SK-N-SH (cell line): Measurements from ENCODE around the gene NKD1. TPM values are rescaled to one million over a fixed set of nuclear protein-coding genes. Genes with fewer than 3 reads are reported as not detected.
A peak's percentile ranks its signal among the peaks of the same experiment; 100 is the strongest.

ENCODE experiments used
- CTCF ChIA-PET: fragments of 300-600, 350-600 bp; formaldehyde crosslinking; extraction: SDS; loops from one replicate; lab custom pipeline; 2021; lab: Yijun Ruan, JAX
- POLR2A ChIA-PET: fragments of 350-600 bp; sonication (Branson Sonifier 250); formaldehyde crosslinking; extraction: SDS; loops from one replicate; lab custom pipeline; 2020; ENCODE audit warnings: antibody characterized with exemption, inconsistent platforms; lab: Yijun Ruan, JAX
- DNase-seq: peaks from one replicate; pipeline ENCODE4 v3.0.0; 2012
- H2AFZ ChIP-seq: fragments of 200-600 bp; sonication (generic); 2 replicates; pipeline ENCODE4 v1.8.1; 2016; ENCODE audit warnings: antibody characterized with exemption, mild to moderate bottlenecking, low read depth
- H3F3A ChIP-seq: fragments of 200-600 bp; sonication (generic); replicated peaks from 2 replicates; pipeline ENCODE3; 2016; ENCODE audit warnings: antibody characterized with exemption, mild to moderate bottlenecking; ENCODE audit not compliant: insufficient read depth
- H3K27ac ChIP-seq, 2 experiments: fragments of 200-500 bp in 1 of 2; fragments of 200-600 bp in 1 of 2; sonication (Bioruptor generic) in 1 of 2; sonication (generic), shearing (Covaris generic) in 1 of 2; 2 replicates each; pipeline versions ENCODE4 v1.5.1 to v1.6.1; 2014 to 2016; ENCODE audit warnings: low read depth in 2 of 2, inconsistent platforms in 1 of 2, low read length in 1 of 2, mild to moderate bottlenecking in 1 of 2, mixed read lengths in 1 of 2
- H3K27me3 ChIP-seq: fragments of 200-600 bp; sonication (generic), shearing (Covaris generic); 2 replicates; pipeline ENCODE4 v1.6.1; 2016; ENCODE audit warnings: mixed run types; ENCODE audit not compliant: insufficient read depth
- H3K36me3 ChIP-seq, 2 experiments: fragments of 200-500 bp in 1 of 2; fragments of 200-600 bp in 1 of 2; sonication (Bioruptor generic) in 1 of 2; sonication (generic) in 1 of 2; replicated peaks in 1 of 2; 2 replicates each; pipeline versions ENCODE3 to v1.5.1; 2014 to 2016; ENCODE audit warnings: low read length in 1 of 2, mild to moderate bottlenecking in 1 of 2; ENCODE audit not compliant: insufficient read depth in 2 of 2, control insufficient read depth in 1 of 2
- H3K4me1 ChIP-seq, 2 experiments: fragments of 200-500 bp in 1 of 2; fragments of 200-600 bp in 1 of 2; sonication (Bioruptor generic) in 1 of 2; sonication (generic), shearing (Covaris generic) in 1 of 2; 2 replicates each; pipeline versions ENCODE4 v1.5.1 to v1.6.1; 2014 to 2016; ENCODE audit warnings: low read depth in 1 of 2, low read length in 1 of 2, mixed run types in 1 of 2; ENCODE audit not compliant: insufficient read depth in 2 of 2, control insufficient read depth in 1 of 2
- H3K4me2 ChIP-seq: fragments of 200-600 bp; sonication (generic), shearing (Covaris generic); 2 replicates; pipeline ENCODE4 v1.6.1; 2017; ENCODE audit warnings: mixed run types
- H3K4me3 ChIP-seq, 2 experiments: fragments of 200-500 bp in 1 of 2; fragments of 200-600 bp in 1 of 2; sonication (Bioruptor generic) in 1 of 2; sonication (generic), shearing (Covaris generic) in 1 of 2; 2 replicates each; pipeline versions ENCODE4 v1.5.1 to v1.8.1; 2014 to 2016; ENCODE audit warnings: low read depth in 2 of 2, inconsistent platforms in 1 of 2, low read length in 1 of 2, mild to moderate bottlenecking in 1 of 2, mixed read lengths in 1 of 2, moderate library complexity in 1 of 2
- H3K79me2 ChIP-seq: fragments of 200-600 bp; sonication (generic); 2 replicates; pipeline ENCODE4 v1.8.1; 2017; ENCODE audit warnings: mild to moderate bottlenecking; ENCODE audit not compliant: insufficient read depth
- H3K9ac ChIP-seq: fragments of 200-600 bp; sonication (generic); 2 replicates; pipeline ENCODE4 v1.6.1; 2017; ENCODE audit warnings: mixed run types
- H3K9me2 ChIP-seq: fragments of 200-600 bp; sonication (generic); 2 replicates; pipeline ENCODE4 v1.6.1; 2017; ENCODE audit warnings: mixed run types
- H3K9me3 ChIP-seq: fragments of 200-600 bp; sonication (generic); 2 replicates; pipeline ENCODE4 v1.6.1; 2017; ENCODE audit warnings: mixed run types, mild to moderate bottlenecking, moderate library complexity
- H4K20me1 ChIP-seq: fragments of 200-600 bp; sonication (generic); 2 replicates; pipeline ENCODE4 v1.6.1; 2017; ENCODE audit warnings: mild to moderate bottlenecking, mixed run types; ENCODE audit not compliant: insufficient read depth
- RAD21 ChIP-seq: IDR thresholded peaks from 2 replicates; pipeline ENCODE4 v1.6.1; 2012; ENCODE audit warnings: mild to moderate bottlenecking, low read length
- RCOR1 ChIP-seq: fragments of 150-350 bp; IDR thresholded peaks from 2 replicates; pipeline ENCODE4 v1.6.1; 2017; ENCODE audit warnings: antibody characterized with exemption, low read length
- TCF12 ChIP-seq: IDR thresholded peaks from 2 replicates; pipeline ENCODE4 v1.4.0; 2012
- YY1 ChIP-seq: IDR thresholded peaks from 2 replicates; pipeline ENCODE4 v1.4.0; 2012; ENCODE audit warnings: low read depth, mild to moderate bottlenecking
- WGBS: methylation state at CpG from one replicate; pipeline ENCODE4 v1.1.6; 2017; ENCODE audit warnings: low lambda C conversion rate; 5-methylcytosine and 5-hydroxymethylcytosine counted together
- polyA plus RNA-seq, 3 experiments: library from polyadenylated mRNA; depleted of rRNA; stranded (reverse); fragments of >200 nt; gene quantifications; 2 replicates each; pipeline ENCODE4 v1.2.3, GENCODE V29; 2012
- TF ChIP-seq, protein P1 (sequence below): IDR thresholded peaks from 2 replicates; pipeline ENCODE4 v1.4.0; 2012; ENCODE audit warnings: low read depth, borderline replicate concordance
- TF ChIP-seq, protein P2 (sequence below): fragments of 200-600 bp; sonication (generic); IDR thresholded peaks from 2 replicates; pipeline ENCODE4 v1.6.1; 2017; ENCODE audit warnings: antibody characterized with exemption, mild to moderate bottlenecking, moderate library complexity

NKD1 gene
- polyA plus RNA-seq, 1 of the 3 experiments (the other 2 are of a cell fraction) = 0.02 TPM

DNA sequence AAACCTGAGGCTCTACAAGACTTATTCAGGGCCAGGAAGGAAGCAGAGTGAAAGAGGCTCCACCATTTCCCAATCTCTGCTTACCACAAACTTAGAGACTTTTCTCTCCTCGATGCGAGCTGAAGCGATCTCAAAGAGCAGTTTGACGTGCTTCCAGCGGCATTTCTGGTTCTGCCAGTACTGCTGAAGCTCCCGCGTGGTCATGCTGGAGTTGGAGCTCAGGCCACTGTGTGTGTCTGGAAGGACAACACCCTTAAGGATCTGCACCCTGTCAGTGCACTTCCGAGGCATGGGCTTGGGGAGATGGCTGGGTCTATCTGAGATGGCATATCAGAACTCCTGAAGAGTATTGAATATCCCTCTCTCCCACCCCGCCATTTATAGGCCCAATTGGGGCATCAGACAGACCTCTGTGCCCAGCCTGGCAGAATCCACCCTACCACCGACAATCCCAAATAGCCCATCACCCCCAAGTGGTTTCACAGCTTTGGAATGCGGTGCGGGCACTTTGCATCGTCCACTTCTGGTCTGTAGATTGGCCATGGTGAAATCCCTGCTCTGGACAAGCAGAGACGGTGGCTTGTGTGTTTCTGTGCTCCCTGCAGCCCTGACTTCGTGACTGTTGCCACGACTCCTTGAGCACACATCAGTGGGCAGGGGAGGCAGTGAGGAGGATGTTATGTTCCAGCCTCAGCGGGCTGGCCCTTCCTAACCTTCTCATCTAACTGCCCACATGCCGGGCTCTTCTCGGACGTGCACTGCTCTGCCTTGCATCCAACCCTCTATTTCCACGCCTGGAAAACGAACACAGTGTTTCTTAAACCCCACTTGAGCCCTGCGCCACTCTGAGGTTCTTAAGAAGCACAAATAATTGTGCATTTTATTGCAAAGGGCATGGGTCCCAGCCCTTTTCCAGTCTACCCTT, 127.8 kb downstream of the NKD1 start (continued):
- TF ChIP-seq, protein P1, sequence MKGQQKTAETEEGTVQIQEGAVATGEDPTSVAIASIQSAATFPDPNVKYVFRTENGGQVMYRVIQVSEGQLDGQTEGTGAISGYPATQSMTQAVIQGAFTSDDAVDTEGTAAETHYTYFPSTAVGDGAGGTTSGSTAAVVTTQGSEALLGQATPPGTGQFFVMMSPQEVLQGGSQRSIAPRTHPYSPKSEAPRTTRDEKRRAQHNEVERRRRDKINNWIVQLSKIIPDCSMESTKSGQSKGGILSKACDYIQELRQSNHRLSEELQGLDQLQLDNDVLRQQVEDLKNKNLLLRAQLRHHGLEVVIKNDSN = no peak
- TF ChIP-seq YY1 = no peak
- TF ChIP-seq TCF12 = no peak

DNA sequence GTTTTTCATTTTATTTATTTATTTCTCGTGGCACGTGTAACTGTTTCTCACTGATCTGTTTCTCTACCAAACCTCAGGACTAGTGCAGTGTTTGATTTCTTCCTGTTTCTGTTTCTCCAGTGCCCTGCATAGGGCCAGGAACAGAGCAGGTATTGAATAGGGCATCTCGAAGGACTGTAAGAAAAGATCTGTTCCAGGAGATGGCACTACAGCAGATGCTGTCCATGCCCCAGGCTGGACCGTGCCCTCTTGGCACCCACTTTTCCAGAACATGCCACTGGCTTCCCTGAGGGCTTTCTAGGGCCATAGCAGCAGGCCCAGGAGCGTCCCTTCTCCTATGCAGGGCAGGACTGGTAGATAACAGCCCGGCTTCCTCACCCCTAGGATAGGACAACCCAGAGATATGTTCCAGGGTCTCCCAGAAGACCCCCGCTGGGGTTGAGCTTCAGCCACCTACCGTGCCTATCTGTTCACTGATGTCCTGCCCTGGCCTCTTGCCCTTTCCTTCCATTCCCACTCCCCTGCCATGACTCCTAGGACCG, 128.6 kb downstream of the NKD1 start:
- no peaks in the 10 kb centered on the region for H3K27me3 ChIP-seq
- WGBS = 38% methylated on average over 9 of the region's 9 CpGs
- CTCF ChIA-PET = interaction anchor here (0.6 to 16.3 kb wide), 10 partner anchors 9 to 137 kb away, joined by 3 to 168 read pairs (median 3); no protein-coding TSS in a partner anchor

DNA sequence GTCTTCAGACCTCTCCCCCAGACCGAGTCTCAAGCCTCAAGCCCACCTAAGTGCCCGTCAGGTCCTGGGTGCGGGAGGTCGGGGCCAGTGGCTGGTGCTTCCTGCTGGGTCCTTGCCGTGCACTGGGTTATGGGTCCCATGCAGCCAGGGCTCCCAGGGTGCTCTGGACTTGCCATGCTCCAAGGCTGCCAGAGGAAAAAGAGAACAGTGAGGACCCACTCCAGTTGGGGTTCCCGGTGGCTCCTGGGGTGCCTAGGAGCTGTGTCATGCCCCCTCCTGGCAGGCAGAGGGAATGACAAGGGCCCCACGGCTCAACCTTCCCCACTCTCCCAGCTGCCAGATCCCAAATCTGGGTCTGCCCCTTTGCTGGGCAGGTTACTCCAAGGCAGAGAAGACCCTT, 129.2 kb downstream of the NKD1 start:
- Histone ChIP-seq H3K4me3 (no peak overlapping the region), H3K9ac (no peak overlapping the region), H3K9me2 (no peaks in the 10 kb centered on the region), H3K9me3 (no peaks in the 10 kb centered on the region), H3K4me2 (no peak overlapping the region), H3K36me3 (no peaks in the 10 kb centered on the region), H3F3A (no peaks in the 10 kb centered on the region), H3K27me3 (no peaks in the 10 kb centered on the region), H3K27ac (no peak overlapping the region), H4K20me1 (no peaks in the 10 kb centered on the region), H3K79me2 (no peaks in the 10 kb centered on the region), H3K4me1 (peaks cover 0 to 3% of the 10 kb centered on the region in 2 experiments; a peak in 1 of 4 replicates), H2AFZ (no peak overlapping the region)
- peak; percentile 48 for DNase-seq
- CTCF ChIA-PET = interaction anchor here (0.8 to 16.3 kb wide), 9 partner anchors 8 to 127 kb away, joined by 3 to 168 read pairs (median 3); no protein-coding TSS in a partner anchor
- POLR2A ChIA-PET = no interaction called here
- TF ChIP-seq, protein P2, sequence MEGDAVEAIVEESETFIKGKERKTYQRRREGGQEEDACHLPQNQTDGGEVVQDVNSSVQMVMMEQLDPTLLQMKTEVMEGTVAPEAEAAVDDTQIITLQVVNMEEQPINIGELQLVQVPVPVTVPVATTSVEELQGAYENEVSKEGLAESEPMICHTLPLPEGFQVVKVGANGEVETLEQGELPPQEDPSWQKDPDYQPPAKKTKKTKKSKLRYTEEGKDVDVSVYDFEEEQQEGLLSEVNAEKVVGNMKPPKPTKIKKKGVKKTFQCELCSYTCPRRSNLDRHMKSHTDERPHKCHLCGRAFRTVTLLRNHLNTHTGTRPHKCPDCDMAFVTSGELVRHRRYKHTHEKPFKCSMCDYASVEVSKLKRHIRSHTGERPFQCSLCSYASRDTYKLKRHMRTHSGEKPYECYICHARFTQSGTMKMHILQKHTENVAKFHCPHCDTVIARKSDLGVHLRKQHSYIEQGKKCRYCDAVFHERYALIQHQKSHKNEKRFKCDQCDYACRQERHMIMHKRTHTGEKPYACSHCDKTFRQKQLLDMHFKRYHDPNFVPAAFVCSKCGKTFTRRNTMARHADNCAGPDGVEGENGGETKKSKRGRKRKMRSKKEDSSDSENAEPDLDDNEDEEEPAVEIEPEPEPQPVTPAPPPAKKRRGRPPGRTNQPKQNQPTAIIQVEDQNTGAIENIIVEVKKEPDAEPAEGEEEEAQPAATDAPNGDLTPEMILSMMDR = peak; percentile 34; the same call in 1 of the 2 replicates
- TF ChIP-seq RCOR1 = no peak
- 19% methylated on average over 3 of the region's 7 CpGs for WGBS

More for the DNA sequence above, 128.6 kb downstream of the NKD1 start:
- Histone ChIP-seq H3K79me2 (no peaks in the 10 kb centered on the region), H3K9ac (no peak overlapping the region), H3K36me3 (no peaks in the 10 kb centered on the region), H3F3A (no peaks in the 10 kb centered on the region), H3K27ac (no peak overlapping the region), H3K9me2 (no peaks in the 10 kb centered on the region), H3K4me2 (no peak overlapping the region), H4K20me1 (no peaks in the 10 kb centered on the region), H3K4me3 (no peak overlapping the region), H3K4me1 (peaks cover 0 to 3% of the 10 kb centered on the region in 2 experiments; a peak in 1 of 4 replicates), H2AFZ (no peak overlapping the region), H3K9me3 (no peaks in the 10 kb centered on the region)
- POLR2A ChIA-PET = no interaction called here
- no peak for DNase-seq
- TF ChIP-seq, protein P2 = no peak
- TF ChIP-seq RAD21 = 0 out of 2 replicates have a peak, but pooled peaks have one; percentile 4
